ENCODE results near the gene PRSS16. TPM values are rescaled to one million over a fixed set of nuclear protein-coding genes. Genes with fewer than 3 reads are reported as not detected.

Gene PRSS16
- polyA plus RNA-seq, 5 donors, result 3.2 to 5.0 (median 4.6) TPM

DNA sequence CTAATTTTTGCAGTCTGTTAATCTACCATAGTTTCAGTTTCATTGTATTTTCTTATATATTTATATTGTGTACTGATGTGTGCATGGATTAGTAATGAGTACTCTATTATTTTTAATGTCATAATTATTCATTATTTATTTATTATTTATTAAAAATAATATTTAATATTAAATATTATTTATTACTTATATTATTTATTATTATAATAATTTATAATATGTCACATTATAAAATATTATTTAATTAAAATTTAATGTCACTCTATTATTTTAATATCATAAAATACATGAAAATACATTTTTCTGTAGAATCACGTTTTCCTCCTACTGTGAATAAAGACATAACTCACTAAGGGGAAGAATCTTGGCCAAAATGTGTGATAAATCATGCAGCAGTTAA is 34.1 kb downstream of the PRSS16 start:
- DNase-seq, result no peak

GRCh38 chr6:27283279-27283678 is 35.8 kb downstream of the PRSS16 start:
- DNase-seq, result no peak

DNA sequence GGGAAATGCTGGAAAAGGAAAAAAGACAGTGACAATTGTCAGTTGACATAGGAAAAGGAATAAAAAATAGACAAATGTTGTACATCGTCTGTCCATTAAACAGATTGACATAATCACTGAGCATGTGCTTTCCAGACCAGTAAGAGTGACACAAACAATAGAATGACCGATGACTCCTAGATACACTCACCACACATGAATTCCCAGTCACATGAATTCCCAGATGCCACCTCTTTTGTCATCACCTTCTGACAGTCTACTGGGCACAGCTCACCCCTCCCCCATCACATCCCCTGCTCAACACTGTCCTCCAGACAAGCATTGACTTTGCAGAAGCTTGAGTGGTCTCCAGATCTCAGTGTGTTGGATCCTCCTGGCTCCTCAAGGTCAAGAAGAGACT is 38.6 kb downstream of the PRSS16 start:
- no peak for DNase-seq

- no peak for DNase-seq
Measured at GRCh38 chr6:27287751-27288135, 40.2 kb downstream of the PRSS16 start.

- DNase-seq, result no peak
Measured at GRCh38 chr6:27288136-27289044, 40.9 kb downstream of the PRSS16 start.

DNA sequence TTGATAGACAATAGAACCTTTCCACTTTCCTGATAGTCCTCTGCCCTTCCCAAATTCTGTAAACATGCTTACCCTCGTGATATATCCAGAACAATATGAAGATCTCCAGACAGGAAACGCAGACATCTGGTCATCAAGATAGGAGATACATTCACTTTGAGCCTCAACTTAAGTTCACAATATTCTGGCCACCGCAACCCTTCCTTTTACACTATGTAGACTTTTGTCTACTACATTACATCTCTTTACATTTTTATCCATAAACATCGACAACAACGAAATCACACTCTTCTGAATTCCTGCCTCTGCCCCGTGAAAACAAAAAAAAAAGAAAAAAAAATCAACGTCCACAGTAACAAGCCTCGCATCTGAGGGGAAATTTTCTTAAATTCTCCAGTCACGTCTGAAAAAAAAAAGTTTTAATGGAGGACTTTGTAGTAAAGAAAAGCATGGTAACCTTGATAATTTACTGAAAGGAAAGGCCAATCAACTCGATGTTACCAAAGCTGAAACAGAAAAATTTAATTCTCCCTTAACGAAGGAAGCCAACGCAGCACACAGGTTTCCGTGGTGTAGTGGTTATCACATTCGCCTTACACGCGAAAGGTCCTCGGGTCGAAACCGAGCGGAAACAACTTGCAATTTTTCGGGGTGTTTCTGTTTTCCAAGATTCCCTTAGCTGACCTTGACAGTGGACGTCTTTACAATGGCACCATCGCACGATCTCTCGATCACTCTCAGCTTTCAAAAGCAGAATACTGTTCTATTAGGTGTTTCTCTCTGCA is 42.8 kb downstream of the PRSS16 start:
- no peak for DNase-seq

DNA sequence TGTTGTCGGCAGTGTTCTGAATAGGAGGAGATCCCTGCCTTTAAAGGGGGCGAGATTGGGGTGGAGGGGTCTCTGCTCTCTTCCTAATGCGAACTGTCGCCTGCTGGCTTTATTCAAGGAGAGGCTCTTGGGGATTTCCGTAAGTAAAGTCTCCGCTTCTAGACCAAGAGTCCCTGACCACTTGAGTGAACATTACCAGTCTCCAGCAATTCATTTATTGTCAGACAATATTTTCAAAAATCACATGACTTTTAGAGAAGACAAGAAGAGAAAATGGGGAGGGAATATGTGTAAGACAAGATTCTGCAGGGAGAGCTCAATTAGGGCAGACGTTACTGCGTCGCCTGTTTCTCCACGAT is 43.3 kb downstream of the PRSS16 start:
- no peak for DNase-seq

- DNase-seq, result no peak
Measured at GRCh38 chr6:27293436-27294098, 46.1 kb downstream of the PRSS16 start.

- DNase-seq, result no peak
Measured at GRCh38 chr6:27294409-27294808, 46.9 kb downstream of the PRSS16 start.

- DNase-seq, result no peak
Measured at GRCh38 chr6:27295301-27296079, 48.0 kb downstream of the PRSS16 start.

DNA sequence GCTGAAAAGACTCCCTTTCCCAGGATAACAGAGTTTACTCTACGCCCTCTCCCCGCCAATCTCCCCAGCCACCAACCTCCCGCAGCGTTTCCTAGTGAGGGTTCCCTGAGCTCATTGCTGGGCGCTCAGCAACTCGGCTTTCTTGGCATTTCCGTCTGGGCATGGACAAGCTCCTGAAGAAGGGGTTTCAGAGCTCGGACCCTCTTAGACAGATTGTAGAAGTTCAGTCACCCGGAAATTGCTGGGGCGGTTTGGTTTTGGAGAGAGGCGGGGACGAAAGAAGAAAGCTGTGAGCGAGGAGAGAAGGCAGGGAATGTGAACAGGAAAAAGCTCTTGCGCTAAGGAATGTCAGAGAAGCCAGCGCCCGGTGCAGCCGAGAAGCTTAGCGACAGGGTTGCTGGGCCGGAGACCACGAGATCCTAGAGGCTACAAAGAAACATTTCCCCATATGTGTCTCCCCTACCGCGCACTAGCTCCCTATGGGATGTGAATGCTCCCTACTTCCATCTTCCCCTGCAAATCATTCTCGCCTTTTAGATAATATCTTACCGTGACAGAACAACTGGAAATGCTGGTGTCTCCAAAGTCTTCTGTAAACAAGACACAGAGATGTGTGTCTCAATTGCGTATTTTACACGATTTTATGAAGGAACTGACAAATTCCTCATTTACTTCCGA is 48.7 kb downstream of the PRSS16 start:
- DNase-seq, result no peak

- DNase-seq, result no peak
Measured at GRCh38 chr6:27297484-27297856, 50.0 kb downstream of the PRSS16 start.

- DNase-seq, result no peak
Measured at GRCh38 chr6:27297857-27298730, 50.6 kb downstream of the PRSS16 start.

DNA sequence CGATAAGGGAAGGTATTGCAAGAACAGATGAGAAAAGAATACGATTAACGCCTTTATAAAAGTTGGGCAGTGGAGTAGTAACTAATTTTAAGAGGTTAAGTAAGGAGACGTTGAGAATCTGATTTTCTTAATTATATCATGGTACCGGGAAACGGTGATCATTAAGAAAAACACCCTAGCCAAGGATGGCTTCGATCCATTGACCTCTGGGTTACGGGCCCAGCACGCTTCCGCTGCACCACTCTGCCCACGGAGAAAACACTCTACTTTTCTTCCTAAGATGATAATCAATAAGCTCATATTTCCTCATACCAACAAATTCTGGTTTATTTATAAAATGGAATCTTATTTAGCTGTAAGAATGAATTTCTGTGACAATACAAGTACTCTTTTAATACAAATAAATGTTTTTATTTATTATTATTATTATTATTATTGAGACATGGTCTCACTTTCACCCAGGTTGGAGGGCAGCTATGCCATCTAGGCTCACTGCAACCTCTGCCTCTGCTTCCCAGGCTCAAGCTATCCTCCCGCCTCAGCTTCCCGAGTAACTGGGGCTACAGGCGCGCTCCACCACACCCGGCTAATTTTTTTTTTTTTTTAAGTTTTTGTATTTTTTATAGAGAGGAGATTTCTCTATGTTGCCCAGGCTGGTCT is 56.2 kb downstream of the PRSS16 start:
- no peak for DNase-seq

Other genes with a start within 250 kb of the PRSS16 start
- under 1 TPM in 2 of 5 donors, not detected in 3; 0.04 to 0.05 TPM for gene POM121L2, start 64.6 kb downstream of the PRSS16 start, polyA plus RNA-seq (ENCODE audit: insufficient read depth in 1 of 5, insufficient read length in 5 of 5, low replicate concordance in 1 of 5)
- gene ZNF391, start 141.1 kb downstream of the PRSS16 start, polyA plus RNA-seq (ENCODE audit: insufficient read depth in 1 of 5, insufficient read length in 5 of 5, low replicate concordance in 1 of 5), result 10 to 100 TPM; 10.5 to 20.4 (median 18.9) TPM
- 10 to 100 TPM; 13.4 to 22.9 (median 18.4) TPM for gene ZNF184, start 225.4 kb downstream of the PRSS16 start, polyA plus RNA-seq (ENCODE audit: insufficient read depth in 1 of 5, insufficient read length in 5 of 5, low replicate concordance in 1 of 5)

Data from right lung (tissue), 5 donors.